Ishikawa (cell line): Measurements from ENCODE around the gene SOWAHC.

ENCODE experiments used
- EGR1 ChIP-seq: IDR thresholded peaks from 2 replicates; pipeline ENCODE4 v1.6.1; 2012
- RAD21 ChIP-seq: IDR thresholded peaks from 2 replicates; pipeline ENCODE4 v1.6.1; 2012; ENCODE audit warnings: low read depth
- TF ChIP-seq, protein P1 (sequence below): IDR thresholded peaks from 2 replicates; pipeline ENCODE4 v1.6.1; 2012; ENCODE audit warnings: low read depth, mild to moderate bottlenecking

DNA sequence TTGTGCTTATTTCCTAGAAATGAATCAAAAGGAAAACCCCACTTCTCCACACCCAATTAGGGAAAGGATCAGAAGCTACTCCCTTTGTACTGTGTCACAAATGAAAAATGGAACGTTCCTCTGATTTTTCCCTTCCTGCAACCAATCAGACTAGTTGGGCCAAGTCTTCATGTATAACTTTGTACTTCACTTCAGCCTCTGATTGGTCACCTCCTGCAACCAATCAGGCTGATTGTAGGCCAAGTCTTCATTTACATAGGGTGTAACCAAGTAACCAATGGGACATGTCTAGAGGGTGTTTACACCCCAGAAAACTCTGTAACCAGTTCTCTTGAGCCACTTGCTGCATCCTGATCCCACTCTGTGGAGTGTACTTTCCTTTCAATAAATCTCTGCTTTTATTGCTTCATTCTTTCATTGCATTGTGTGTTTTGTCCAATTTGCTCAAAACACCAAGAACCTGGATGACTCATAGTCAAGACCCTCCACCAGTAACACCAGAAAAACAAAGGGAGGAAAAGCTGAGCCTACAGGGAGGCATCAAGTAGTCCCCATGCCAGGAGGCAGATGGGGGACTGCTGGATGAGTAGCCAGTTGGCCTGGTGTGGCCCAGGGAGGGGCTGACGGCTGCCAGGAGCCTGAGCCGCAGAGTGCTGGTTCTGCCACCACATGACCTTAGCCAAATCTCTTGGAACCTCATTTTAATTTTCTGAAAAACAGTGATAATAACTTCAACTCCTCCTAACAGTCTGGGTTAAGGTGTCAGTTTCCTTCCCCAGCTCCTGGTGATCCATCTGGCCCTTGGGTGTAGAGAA, 46.1 kb downstream of the SOWAHC start:
- no peak for TF ChIP-seq RAD21
- TF ChIP-seq EGR1: no peak
- TF ChIP-seq, protein P1, sequence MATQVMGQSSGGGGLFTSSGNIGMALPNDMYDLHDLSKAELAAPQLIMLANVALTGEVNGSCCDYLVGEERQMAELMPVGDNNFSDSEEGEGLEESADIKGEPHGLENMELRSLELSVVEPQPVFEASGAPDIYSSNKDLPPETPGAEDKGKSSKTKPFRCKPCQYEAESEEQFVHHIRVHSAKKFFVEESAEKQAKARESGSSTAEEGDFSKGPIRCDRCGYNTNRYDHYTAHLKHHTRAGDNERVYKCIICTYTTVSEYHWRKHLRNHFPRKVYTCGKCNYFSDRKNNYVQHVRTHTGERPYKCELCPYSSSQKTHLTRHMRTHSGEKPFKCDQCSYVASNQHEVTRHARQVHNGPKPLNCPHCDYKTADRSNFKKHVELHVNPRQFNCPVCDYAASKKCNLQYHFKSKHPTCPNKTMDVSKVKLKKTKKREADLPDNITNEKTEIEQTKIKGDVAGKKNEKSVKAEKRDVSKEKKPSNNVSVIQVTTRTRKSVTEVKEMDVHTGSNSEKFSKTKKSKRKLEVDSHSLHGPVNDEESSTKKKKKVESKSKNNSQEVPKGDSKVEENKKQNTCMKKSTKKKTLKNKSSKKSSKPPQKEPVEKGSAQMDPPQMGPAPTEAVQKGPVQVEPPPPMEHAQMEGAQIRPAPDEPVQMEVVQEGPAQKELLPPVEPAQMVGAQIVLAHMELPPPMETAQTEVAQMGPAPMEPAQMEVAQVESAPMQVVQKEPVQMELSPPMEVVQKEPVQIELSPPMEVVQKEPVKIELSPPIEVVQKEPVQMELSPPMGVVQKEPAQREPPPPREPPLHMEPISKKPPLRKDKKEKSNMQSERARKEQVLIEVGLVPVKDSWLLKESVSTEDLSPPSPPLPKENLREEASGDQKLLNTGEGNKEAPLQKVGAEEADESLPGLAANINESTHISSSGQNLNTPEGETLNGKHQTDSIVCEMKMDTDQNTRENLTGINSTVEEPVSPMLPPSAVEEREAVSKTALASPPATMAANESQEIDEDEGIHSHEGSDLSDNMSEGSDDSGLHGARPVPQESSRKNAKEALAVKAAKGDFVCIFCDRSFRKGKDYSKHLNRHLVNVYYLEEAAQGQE: no peak
